Activated T-cell treated with anti-CD3 and anti-CD28 coated beads, Interleukin-2, amount 50 U/mL, for 24 hours (primary cell): ENCODE results near the gene ABCA13.

Source experiments
- DNase-seq: peaks from one replicate; pipeline ENCODE4 v3.0.0-alpha.2; 2020
- H3K27ac Mint-ChIP-seq: 2 replicates; pipeline ENCODE4 v1.8.0; 2020; ENCODE audit warnings: mild to moderate bottlenecking, mixed read lengths
- H3K27me3 Mint-ChIP-seq: 2 replicates; pipeline ENCODE4 v1.8.0; 2020; ENCODE audit warnings: mixed read lengths
- H3K36me3 Mint-ChIP-seq: 2 replicates; pipeline ENCODE4 v1.8.0; 2020; ENCODE audit warnings: low read depth, mixed read lengths
- H3K4me1 Mint-ChIP-seq: 2 replicates; pipeline ENCODE4 v1.8.0; 2020; ENCODE audit warnings: low read depth, mixed read lengths
- H3K4me3 Mint-ChIP-seq: 2 replicates; pipeline ENCODE4 v1.8.0; 2020; ENCODE audit warnings: mild to moderate bottlenecking, moderate library complexity, mixed read lengths
- H3K9me3 Mint-ChIP-seq: 2 replicates; pipeline ENCODE4 v1.8.0; 2020; ENCODE audit warnings: mixed read lengths

ABCA13 gene

GRCh38 chr7:48665353-48666135 is 494.3 kb downstream of the ABCA13 start:
- H3K4me3 Mint-ChIP-seq, result no peak overlapping the region
- DNase-seq, result no peak
- peaks cover 5% of the 10 kb centered on the region for H3K9me3 Mint-ChIP-seq
- no peaks in the 10 kb centered on the region for H3K4me1 Mint-ChIP-seq
- H3K27me3 Mint-ChIP-seq, result no peaks in the 10 kb centered on the region
- no peaks in the 10 kb centered on the region for H3K36me3 Mint-ChIP-seq
- no peak overlapping the region for H3K27ac Mint-ChIP-seq

- no peaks in the 10 kb centered on the region for H3K4me1 Mint-ChIP-seq
- no peak overlapping the region for H3K4me3 Mint-ChIP-seq
- H3K27me3 Mint-ChIP-seq, result no peaks in the 10 kb centered on the region
These were observed 496.1 kb downstream of the ABCA13 start for GRCh38 chr7:48667407-48667806.

DNA sequence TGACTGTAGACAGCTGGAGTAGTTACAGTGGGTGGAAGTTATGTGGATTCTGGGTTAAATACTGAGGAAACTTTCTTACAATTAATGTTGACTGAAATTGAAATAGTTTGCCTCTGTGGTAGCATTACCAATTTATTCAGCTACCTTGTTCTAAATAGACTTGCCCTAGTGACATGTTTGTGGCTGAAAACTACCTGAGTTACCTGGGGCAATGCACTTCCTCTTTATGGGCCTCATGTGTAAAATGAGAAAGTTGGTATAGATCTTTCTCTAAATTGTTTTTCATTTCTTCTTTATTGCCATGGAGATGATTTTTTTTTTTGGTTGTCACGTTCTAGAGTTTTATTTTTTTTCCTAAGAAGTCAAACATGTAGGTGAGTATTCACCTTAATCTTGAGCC is 500.4 kb downstream of the ABCA13 start:
- DNase-seq, result no peak
- Mint-ChIP-seq H3K27ac (no peak overlapping the region), H3K4me3 (no peak overlapping the region), H3K36me3 (no peaks in the 10 kb centered on the region), H3K4me1 (no peaks in the 10 kb centered on the region), H3K9me3 (peaks cover 11% of the 10 kb centered on the region), H3K27me3 (no peaks in the 10 kb centered on the region)

More at GRCh38 chr7:48667407-48667806, 496.1 kb downstream of the ABCA13 start:
- Mint-ChIP-seq H3K36me3 (no peaks in the 10 kb centered on the region), H3K27ac (no peak overlapping the region), H3K9me3 (peaks cover 8% of the 10 kb centered on the region)
- DNase-seq, result no peak

DNA sequence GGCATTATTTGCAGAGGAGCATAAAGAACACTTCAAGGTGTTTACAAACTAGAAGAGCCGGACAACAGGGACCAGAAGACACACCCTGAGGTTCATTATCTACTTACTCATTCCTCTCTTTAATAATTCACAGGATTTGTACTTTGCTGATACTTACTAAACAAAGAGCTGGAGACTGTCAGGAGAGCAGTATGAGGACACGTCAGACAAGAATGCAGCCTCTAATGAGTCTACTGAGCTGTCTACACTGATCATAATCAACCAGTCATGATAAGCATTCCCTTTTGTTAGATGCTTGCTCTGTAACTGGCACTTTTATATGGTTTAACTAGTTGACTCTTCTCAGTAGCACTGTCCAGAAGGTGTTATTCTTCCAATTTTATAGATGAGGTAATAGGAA is 509.7 kb downstream of the ABCA13 start:
- no peaks in the 10 kb centered on the region for H3K36me3 Mint-ChIP-seq
- no peaks in the 10 kb centered on the region for H3K4me1 Mint-ChIP-seq
- H3K27me3 Mint-ChIP-seq, result no peaks in the 10 kb centered on the region
- DNase-seq, result no peak
- H3K27ac Mint-ChIP-seq, result no peak overlapping the region
- H3K9me3 Mint-ChIP-seq, result peaks cover under 1% of the 10 kb centered on the region
- no peak overlapping the region for H3K4me3 Mint-ChIP-seq

DNA sequence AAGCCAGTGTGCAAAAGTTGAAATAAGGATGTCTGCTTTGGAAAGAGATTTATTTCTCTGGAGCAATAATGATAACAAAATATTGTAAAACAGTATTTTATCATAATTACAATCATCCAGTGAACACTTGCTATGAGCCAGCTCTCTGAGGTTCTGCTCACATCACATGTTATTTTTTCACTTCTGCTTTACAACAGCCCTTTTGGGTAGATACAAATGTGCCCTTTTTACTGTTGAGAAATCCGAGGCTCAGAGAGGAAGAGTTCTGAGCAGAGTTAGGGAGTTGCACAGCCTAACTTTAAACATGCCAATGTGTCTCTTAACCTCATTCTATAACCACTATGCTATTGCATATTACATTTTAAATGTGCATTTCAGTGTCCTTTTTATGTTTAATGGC is 520.5 kb downstream of the ABCA13 start:
- no peaks in the 10 kb centered on the region for H3K9me3 Mint-ChIP-seq
- H3K4me1 Mint-ChIP-seq, result no peaks in the 10 kb centered on the region
- no peak overlapping the region for H3K27ac Mint-ChIP-seq
- no peaks in the 10 kb centered on the region for H3K27me3 Mint-ChIP-seq
- H3K4me3 Mint-ChIP-seq, result no peak overlapping the region
- no peak for DNase-seq
- no peaks in the 10 kb centered on the region for H3K36me3 Mint-ChIP-seq
